Chondrocyte (in vitro differentiated cells): ENCODE results near the gene SNRPA. TPM values are rescaled to one million over a fixed set of nuclear protein-coding genes. Genes with fewer than 3 reads are reported as not detected.

Source experiments
- DNase-seq: peaks from one replicate; pipeline ENCODE4 v3.0.0; 2021; ENCODE audit warnings: mixed read lengths, low spot score
- H3K27ac Mint-ChIP-seq: one replicate; pipeline ENCODE4 v1.8.0; 2021; ENCODE audit warnings: mild to moderate bottlenecking, moderate library complexity, mixed read lengths; ENCODE audit not compliant: unreplicated experiment
- H3K27me3 Mint-ChIP-seq: 2 replicates; pipeline ENCODE4 v1.8.0; 2021; ENCODE audit warnings: low read depth, mixed read lengths
- H3K36me3 Mint-ChIP-seq: 2 replicates; pipeline ENCODE4 v1.8.0; 2021; ENCODE audit warnings: low read depth, mixed read lengths
- H3K4me1 Mint-ChIP-seq: 2 replicates; pipeline ENCODE4 v1.8.0; 2021; ENCODE audit warnings: low read depth, mild to moderate bottlenecking, mixed read lengths
- H3K4me3 Mint-ChIP-seq: one replicate; pipeline ENCODE4 v1.8.0; 2021; ENCODE audit warnings: mild to moderate bottlenecking, moderate library complexity, mixed read lengths; ENCODE audit not compliant: unreplicated experiment
- H3K9me3 Mint-ChIP-seq: 2 replicates; pipeline ENCODE4 v1.8.0; 2021; ENCODE audit warnings: low read depth, mixed read lengths
- total RNA-seq: library from RNA; stranded (reverse); gene quantifications from 3 replicates; pipeline ENCODE4 v1.2.1, GENCODE V29; 2021
- TF ChIP-seq, protein P1 (sequence below): fragments of 200-600 bp; sonication (generic); IDR thresholded peaks from 2 replicates; pipeline ENCODE4 v1.5.0; 2021; ENCODE audit warnings: antibody characterized with exemption, mild to moderate bottlenecking, moderate library complexity

SNRPA gene
- total RNA-seq, 1 donor from 2014 or later = 34.9 TPM

DNA sequence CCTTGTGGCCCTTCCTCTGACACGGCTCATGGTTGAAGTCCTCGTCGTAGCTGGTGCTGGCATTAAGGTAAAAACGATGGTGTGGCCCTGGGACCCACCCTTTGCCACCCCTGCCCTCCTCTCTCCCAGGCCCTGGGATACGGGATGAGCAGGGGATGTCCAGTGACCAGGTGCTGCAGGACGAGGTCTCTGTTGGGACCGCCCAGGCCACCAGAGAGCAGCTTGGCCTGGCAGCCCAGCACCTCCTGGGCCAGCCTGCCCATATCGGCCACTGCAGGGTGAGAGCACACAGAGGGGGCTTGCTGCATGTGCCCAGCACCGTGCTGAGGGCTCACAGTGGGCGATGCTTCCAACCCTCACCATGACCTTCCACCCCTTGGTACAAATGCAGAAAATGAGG is 7.1 kb upstream of the SNRPA start:
- Mint-ChIP-seq H3K4me1 (peaks cover 26% of the 10 kb centered on the region), H3K27me3 (no peaks in the 10 kb centered on the region), H3K4me3 (no peak overlapping the region), H3K9me3 (no peaks in the 10 kb centered on the region), H3K27ac (no peak overlapping the region), H3K36me3 (peaks cover 2% of the 10 kb centered on the region)
- TF ChIP-seq, protein P1, sequence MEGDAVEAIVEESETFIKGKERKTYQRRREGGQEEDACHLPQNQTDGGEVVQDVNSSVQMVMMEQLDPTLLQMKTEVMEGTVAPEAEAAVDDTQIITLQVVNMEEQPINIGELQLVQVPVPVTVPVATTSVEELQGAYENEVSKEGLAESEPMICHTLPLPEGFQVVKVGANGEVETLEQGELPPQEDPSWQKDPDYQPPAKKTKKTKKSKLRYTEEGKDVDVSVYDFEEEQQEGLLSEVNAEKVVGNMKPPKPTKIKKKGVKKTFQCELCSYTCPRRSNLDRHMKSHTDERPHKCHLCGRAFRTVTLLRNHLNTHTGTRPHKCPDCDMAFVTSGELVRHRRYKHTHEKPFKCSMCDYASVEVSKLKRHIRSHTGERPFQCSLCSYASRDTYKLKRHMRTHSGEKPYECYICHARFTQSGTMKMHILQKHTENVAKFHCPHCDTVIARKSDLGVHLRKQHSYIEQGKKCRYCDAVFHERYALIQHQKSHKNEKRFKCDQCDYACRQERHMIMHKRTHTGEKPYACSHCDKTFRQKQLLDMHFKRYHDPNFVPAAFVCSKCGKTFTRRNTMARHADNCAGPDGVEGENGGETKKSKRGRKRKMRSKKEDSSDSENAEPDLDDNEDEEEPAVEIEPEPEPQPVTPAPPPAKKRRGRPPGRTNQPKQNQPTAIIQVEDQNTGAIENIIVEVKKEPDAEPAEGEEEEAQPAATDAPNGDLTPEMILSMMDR = no peak
- no peak for DNase-seq

DNA sequence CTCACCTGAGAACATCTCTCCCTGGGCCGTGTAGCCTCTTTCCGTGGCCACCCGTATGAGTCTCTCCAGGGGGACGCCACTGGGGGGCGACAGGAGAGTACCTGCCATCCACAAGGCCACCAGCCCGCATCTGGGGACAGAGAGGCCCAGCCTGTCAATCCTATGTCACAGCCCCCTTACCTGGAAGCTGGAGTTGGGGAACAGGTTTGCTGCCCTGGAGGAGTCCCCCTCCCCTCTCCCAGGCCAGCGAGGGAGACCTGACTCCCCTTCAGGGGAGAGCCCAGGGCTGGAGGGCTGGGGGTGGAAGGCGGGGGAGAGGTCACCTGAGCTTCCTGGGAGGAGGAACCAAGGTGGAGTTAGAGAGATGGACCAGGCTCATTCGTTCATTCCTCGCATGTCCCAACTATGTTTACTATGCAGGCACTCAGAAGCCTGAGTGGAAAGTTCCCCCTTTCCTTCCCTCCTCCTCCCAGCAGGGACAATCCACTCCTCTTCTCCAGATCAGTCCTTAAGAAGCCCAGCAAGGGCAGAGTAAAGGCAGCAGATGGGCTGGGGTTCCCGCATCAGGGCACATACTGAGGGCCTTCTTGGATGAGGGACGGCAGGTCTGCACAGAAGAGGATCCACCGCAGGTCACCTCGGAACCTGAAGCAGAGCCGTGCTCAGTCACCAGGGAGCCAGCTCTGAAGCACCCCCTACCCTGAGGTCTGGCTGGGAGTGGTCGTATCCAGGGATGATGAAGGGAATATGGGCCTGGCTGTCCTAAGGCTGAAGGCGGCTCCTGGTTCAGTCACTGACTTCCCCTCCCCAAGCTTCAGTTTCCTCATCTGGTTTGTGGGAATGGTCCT is 6.2 kb upstream of the SNRPA start:
- TF ChIP-seq, protein P1 = no peak
- no peaks in the 10 kb centered on the region for H3K27me3 Mint-ChIP-seq
- H3K4me1 Mint-ChIP-seq = peaks cover 33% of the 10 kb centered on the region
- no peaks in the 10 kb centered on the region for H3K9me3 Mint-ChIP-seq
- H3K4me3 Mint-ChIP-seq = peak overlapping the region; percentile 42
- no peak for DNase-seq
- H3K27ac Mint-ChIP-seq = peak overlapping the region; percentile 96
- no peaks in the 10 kb centered on the region for H3K36me3 Mint-ChIP-seq

DNA sequence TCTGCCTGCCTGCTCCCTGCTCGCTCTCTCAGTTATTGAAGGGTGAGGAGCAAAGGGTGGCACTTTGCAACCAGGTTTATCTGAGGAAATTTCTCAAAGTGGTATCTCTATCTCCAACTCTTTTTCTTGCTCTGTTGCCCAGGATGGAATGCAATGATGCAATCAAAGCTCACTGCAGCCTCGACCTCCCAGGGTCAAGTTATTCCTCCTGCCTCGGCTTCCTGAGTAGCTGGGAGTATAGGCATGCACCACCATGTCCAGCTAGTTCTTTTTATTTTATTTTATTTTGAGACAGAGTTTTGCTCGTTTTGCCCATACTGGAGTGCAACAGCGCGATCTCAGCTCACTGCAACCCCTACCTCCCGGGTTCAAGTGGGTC is 5.6 kb upstream of the SNRPA start:
- no peak for DNase-seq
- Mint-ChIP-seq H3K4me3 (peak overlapping the region; percentile 42), H3K4me1 (peaks cover 39% of the 10 kb centered on the region), H3K36me3 (no peaks in the 10 kb centered on the region), H3K27ac (peak overlapping the region; percentile 96), H3K9me3 (no peaks in the 10 kb centered on the region), H3K27me3 (no peaks in the 10 kb centered on the region)
- TF ChIP-seq, protein P1 = no peak

DNA sequence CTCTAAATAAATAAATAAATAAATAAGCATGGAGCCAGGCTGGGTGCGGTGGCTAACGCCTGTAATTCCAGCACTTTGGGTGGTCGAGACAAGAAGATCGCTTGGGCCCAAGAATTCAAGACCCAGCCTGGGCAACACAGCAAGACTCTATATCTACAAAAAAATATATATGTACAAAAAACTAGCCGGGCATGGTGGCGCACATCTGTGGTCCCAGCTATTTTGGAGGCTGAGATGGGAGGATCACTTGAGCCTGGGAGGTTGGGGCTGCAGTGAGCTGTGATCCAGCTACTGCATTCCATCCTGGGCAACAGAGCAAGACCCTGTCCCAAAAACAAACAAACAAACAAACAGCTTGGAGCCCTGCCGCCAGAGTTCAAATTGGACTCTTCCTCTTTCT is 3.5 kb upstream of the SNRPA start:
- TF ChIP-seq, protein P1 = no peak
- H3K27me3 Mint-ChIP-seq = no peaks in the 10 kb centered on the region
- no peaks in the 10 kb centered on the region for H3K9me3 Mint-ChIP-seq
- peaks cover under 1% of the 10 kb centered on the region for H3K36me3 Mint-ChIP-seq
- DNase-seq = no peak
- no peak overlapping the region for H3K27ac Mint-ChIP-seq
- peaks cover 49% of the 10 kb centered on the region for H3K4me1 Mint-ChIP-seq
- no peak overlapping the region for H3K4me3 Mint-ChIP-seq

DNA sequence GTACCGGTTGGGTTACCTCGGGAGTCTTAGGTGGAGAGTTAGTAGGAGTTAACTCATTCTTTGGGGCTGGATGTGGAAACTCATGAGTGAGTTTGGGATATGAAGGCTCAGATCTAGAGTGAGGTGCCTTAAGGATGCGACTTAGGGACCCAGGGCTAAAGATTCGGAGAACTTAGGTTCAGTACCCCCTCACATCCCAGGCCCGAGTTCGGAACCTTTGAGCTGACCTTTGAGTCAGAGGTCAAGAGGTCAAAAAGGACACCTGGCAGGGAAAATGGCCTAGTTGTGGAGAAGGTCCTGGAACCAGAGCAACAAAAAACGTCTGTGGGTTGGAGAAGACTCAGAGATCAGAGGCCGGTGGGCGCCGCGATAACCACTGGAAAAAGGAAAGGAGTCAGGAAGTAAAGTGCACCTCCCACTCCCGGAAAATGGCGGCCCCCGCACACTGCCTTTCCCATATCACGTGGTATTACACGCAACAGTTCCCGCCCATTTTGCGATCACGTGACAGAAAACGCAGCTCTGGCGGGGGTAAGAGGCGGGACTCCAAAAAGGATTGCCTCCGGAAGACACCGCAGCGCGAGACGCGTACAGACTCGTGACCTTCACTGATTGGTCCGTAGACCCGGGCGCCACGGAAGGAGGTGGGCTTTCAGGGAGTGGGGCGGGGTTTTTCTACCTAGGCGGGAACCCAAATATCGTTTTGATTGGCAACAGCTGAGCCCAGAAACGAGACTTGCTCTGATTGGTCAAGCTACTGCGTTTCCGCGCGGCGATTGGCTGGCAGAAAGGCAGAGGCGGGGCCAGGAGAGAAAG is 737 bp upstream of the SNRPA start, which contains the start of gene ACTMAP:
Gene ACTMAP, minus strand, starts transcription at position 420 of the 816 bp plus-strand sequence. CDS start 674 bp downstream, outside the sequence.
- Mint-ChIP-seq H3K36me3 (peaks cover 3% of the 10 kb centered on the region), H3K27me3 (no peaks in the 10 kb centered on the region), H3K27ac (peak within 1 kb of the TSS; percentile 99), H3K9me3 (no peaks in the 10 kb centered on the region), H3K4me3 (peak within 1 kb of the TSS; percentile 94), H3K4me1 (peaks cover 55% of the 10 kb centered on the region)
- DNase-seq = peak; percentile 99
- TF ChIP-seq, protein P1 = no peak
